SK-N-SH treated with all-trans-retinoic acid at 6 μM for 48 hours (cell line): ENCODE measurements around the gene KRT35.
A peak's percentile ranks its signal among the peaks of the same experiment; 100 is the strongest.

Experiments
- ATAC-seq: fragments of 200-7000 bp; cut with Tn5 transposase; 3 replicates; pipeline ENCODE4 v1.9.1; 2020; ENCODE audit warnings: mild to moderate bottlenecking, moderate library complexity
- ARNTL ChIP-seq: fragments of 450-650 bp; formaldehyde crosslinking; IDR thresholded peaks from 2 replicates; pipeline ENCODE4 v1.5.0; 2020; ENCODE audit warnings: low read depth, mild to moderate bottlenecking, moderate library complexity, borderline replicate concordance
- BACH2 ChIP-seq: fragments of 250-450 bp; sonication (Bioruptor Pico); IDR thresholded peaks from 2 replicates; pipeline ENCODE4 v1.9.0; 2021; ENCODE audit warnings: mild to moderate bottlenecking, borderline replicate concordance
- CREB5 ChIP-seq: fragments of 250-450 bp; sonication (Bioruptor Pico); IDR thresholded peaks from 2 replicates; pipeline ENCODE4 v1.5.1; 2020; ENCODE audit warnings: low read depth, mild to moderate bottlenecking, moderate library complexity
- CSDC2 ChIP-seq: fragments of 250-450 bp; sonication (Bioruptor Pico); IDR thresholded peaks from 2 replicates; pipeline ENCODE4 v1.5.0; 2020; ENCODE audit warnings: mild to moderate bottlenecking, moderate library complexity
- CSRNP3 ChIP-seq: fragments of 250-450 bp; sonication (Bioruptor Pico); IDR thresholded peaks from 2 replicates; pipeline ENCODE4 v1.5.1; 2021; ENCODE audit warnings: mild to moderate bottlenecking, moderate library complexity
- ESRRG ChIP-seq: fragments of 250-450 bp; sonication (Bioruptor Pico); IDR thresholded peaks from 2 replicates; pipeline ENCODE4 v1.6.1; 2021; ENCODE audit warnings: mild to moderate bottlenecking
- GLIS3 ChIP-seq: fragments of 250-450 bp; sonication (Bioruptor Pico); IDR thresholded peaks from 2 replicates; pipeline ENCODE4 v1.5.0; 2020; ENCODE audit warnings: mild to moderate bottlenecking, moderate library complexity
- ISL1 ChIP-seq: fragments of 250-450 bp; sonication (Bioruptor Pico); IDR thresholded peaks from 2 replicates; pipeline ENCODE4 v2.1.2; 2022; ENCODE audit warnings: mild to moderate bottlenecking, moderate library complexity
- POU6F1 ChIP-seq: fragments of 250-450 bp; sonication (Bioruptor Pico); IDR thresholded peaks from 2 replicates; pipeline ENCODE4 v1.8.0; 2021; ENCODE audit warnings: low read depth, mild to moderate bottlenecking, moderate library complexity, borderline replicate concordance
- PPARA ChIP-seq: fragments of 250-450 bp; sonication (Bioruptor Pico); IDR thresholded peaks from 2 replicates; pipeline ENCODE4 v1.5.0; 2020; ENCODE audit warnings: mild to moderate bottlenecking, borderline replicate concordance
- RARB ChIP-seq: fragments of 250-450 bp; sonication (Bioruptor Pico); IDR thresholded peaks from 2 replicates; pipeline ENCODE4 v1.8.0; 2021; ENCODE audit warnings: mild to moderate bottlenecking, moderate library complexity
- SNAI2 ChIP-seq: fragments of 250-450 bp; sonication (Bioruptor Pico); IDR thresholded peaks from 2 replicates; pipeline ENCODE4 v1.5.0; 2020; ENCODE audit warnings: mild to moderate bottlenecking, moderate library complexity
- TCF4 ChIP-seq: fragments of 250-450 bp; sonication (Bioruptor Pico); IDR thresholded peaks from 2 replicates; pipeline ENCODE4 v1.8.0; 2021; ENCODE audit warnings: mild to moderate bottlenecking, moderate library complexity, borderline replicate concordance
- TOX ChIP-seq: fragments of 250-450 bp; sonication (Bioruptor Pico); IDR thresholded peaks from 2 replicates; pipeline ENCODE4 v1.8.0; 2021; ENCODE audit warnings: mild to moderate bottlenecking, moderate library complexity, borderline replicate concordance
- ZC3H10 ChIP-seq: fragments of 250-450 bp; sonication (Bioruptor Pico); IDR thresholded peaks from 2 replicates; pipeline ENCODE4 v1.5.1; 2021; ENCODE audit warnings: mild to moderate bottlenecking, moderate library complexity
- ZFP3 ChIP-seq: fragments of 250-450 bp; sonication (Bioruptor Pico); IDR thresholded peaks from 2 replicates; pipeline ENCODE4 v1.5.0; 2020; ENCODE audit warnings: mild to moderate bottlenecking, moderate library complexity
- ZFP30 ChIP-seq: fragments of 450-650 bp; formaldehyde crosslinking; IDR thresholded peaks from 2 replicates; pipeline ENCODE4 v1.5.0; 2022; ENCODE audit warnings: mild to moderate bottlenecking, moderate library complexity
- ZNF565 ChIP-seq: fragments of 450-650 bp; formaldehyde crosslinking; conservative IDR thresholded peaks from 2 replicates; pipeline ENCODE4 v1.5.0; 2020; ENCODE audit warnings: low read depth, mild to moderate bottlenecking, moderate library complexity
- ZNF70 ChIP-seq: fragments of 450-650 bp; formaldehyde crosslinking; IDR thresholded peaks from 2 replicates; pipeline ENCODE4 v1.5.0; 2020; ENCODE audit warnings: mild to moderate bottlenecking, moderate library complexity
- ZNF8 ChIP-seq: fragments of 450-650 bp; formaldehyde crosslinking; IDR thresholded peaks from 2 replicates; pipeline ENCODE4 v1.5.0; 2020; ENCODE audit warnings: mild to moderate bottlenecking, moderate library complexity

KRT35 gene

GRCh38 chr17:41529491-41529915 is 48.6 kb upstream of the KRT35 start:
- ATAC-seq = peak; percentile 9
- TF ChIP-seq RARB (CRISPR knock-in tag) (no peak), ZC3H10 (no peak), CSRNP3 (CRISPR knock-in tag) (no peak), SNAI2 (CRISPR knock-in tag) (no peak), BACH2 (CRISPR knock-in tag) (no peak), TCF4 (CRISPR knock-in tag) (no peak), GLIS3 (no peak), POU6F1 (CRISPR knock-in tag) (no peak), CREB5 (no peak), ARNTL (CRISPR knock-in tag) (no peak), TOX (CRISPR knock-in tag) (no peak), ZNF70 (CRISPR knock-in tag) (no peak), PPARA (no peak), ZNF565 (CRISPR knock-in tag) (no peak), ZFP3 (CRISPR knock-in tag) (no peak)

- TF ChIP-seq ZNF8 (CRISPR knock-in tag) (no peak), POU6F1 (CRISPR knock-in tag) (no peak), CSRNP3 (CRISPR knock-in tag) (no peak), CSDC2 (CRISPR knock-in tag) (no peak), SNAI2 (CRISPR knock-in tag) (no peak), BACH2 (CRISPR knock-in tag) (no peak), ZFP30 (CRISPR knock-in tag) (no peak), ISL1 (no peak), ZNF70 (CRISPR knock-in tag) (no peak), RARB (CRISPR knock-in tag) (no peak), GLIS3 (no peak), ZC3H10 (no peak), PPARA (no peak)
- ATAC-seq = no peak
These were observed 48.0 kb upstream of the KRT35 start for GRCh38 chr17:41528959-41529353.

GRCh38 chr17:41527063-41528023 is 46.4 kb upstream of the KRT35 start:
- TF ChIP-seq TCF4 (CRISPR knock-in tag) (no peak), POU6F1 (CRISPR knock-in tag) (no peak), CREB5 (no peak), ESRRG (CRISPR knock-in tag) (no peak), ZNF70 (CRISPR knock-in tag) (no peak), ARNTL (CRISPR knock-in tag) (no peak), ZFP3 (CRISPR knock-in tag) (no peak), RARB (CRISPR knock-in tag) (no peak)
- ATAC-seq = no peak
